Transverse colon (tissue), 4 donors: ENCODE data around the gene PPP6C. TPM values are rescaled to one million over a fixed set of nuclear protein-coding genes. Genes with fewer than 3 reads are reported as not detected.

ENCODE experiments used
- DNase-seq: peaks from one replicate; pipeline ENCODE4 v3.0.0-alpha.2; 2019
- H3K27ac ChIP-seq, 4 donors: fragments of 200-600 bp; sonication (generic); 2 replicates each; pipeline ENCODE4 v1.5.1; 2016 to 2018; ENCODE audit warnings: inconsistent platforms in 4 of 4
- H3K27me3 ChIP-seq: fragments of 200-600 bp; sonication (generic); 2 replicates; pipeline ENCODE4 v1.5.1; 2017; ENCODE audit warnings: inconsistent platforms
- H3K36me3 ChIP-seq, 4 donors: fragments of 200-600 bp; sonication (generic); 2 replicates each; pipeline ENCODE4 v1.5.1; 2017 to 2019; ENCODE audit warnings: inconsistent platforms in 4 of 4
- H3K4me1 ChIP-seq, 4 donors: fragments of 200-600 bp; sonication (generic); 2 replicates each; pipeline ENCODE4 v1.5.1; 2017 to 2020; ENCODE audit warnings: inconsistent platforms in 4 of 4
- H3K4me3 ChIP-seq, 4 donors: fragments of 200-600 bp; sonication (generic); 1 replicate in 1 of 4; 2 replicates in 3 of 4; pipeline versions ENCODE4 v1.5.1 to v1.6.1; 2017 to 2019; ENCODE audit warnings: inconsistent platforms in 4 of 4
- H3K9me3 ChIP-seq, 2 donors: fragments of 200-600 bp; sonication (generic); 2 replicates each; pipeline ENCODE4 v1.5.1; 2017 to 2019; ENCODE audit warnings: inconsistent platforms in 2 of 2
- EP300 ChIP-seq: sonication (generic); formaldehyde crosslinking; IDR thresholded peaks from one replicate; pipeline ENCODE4 v1.6.1; 2017; ENCODE audit warnings: antibody characterized with exemption, low read depth
- POLR2A ChIP-seq: fragments of 450-650 bp; IDR thresholded peaks from one replicate; pipeline ENCODE4 v1.6.1; 2016; ENCODE audit warnings: antibody characterized with exemption, mild to moderate bottlenecking, moderate library complexity
- POLR2AphosphoS5 ChIP-seq, 3 donors: sonication (generic); formaldehyde crosslinking; IDR thresholded peaks; one replicate each; pipeline ENCODE4 v1.6.1; 2016; ENCODE audit warnings: antibody characterized with exemption in 3 of 3
- WGBS, 2 donors: methylation state at CpG; one replicate each; pipeline ENCODE4 v1.1.5; 2018; ENCODE audit warnings: low coverage in 1 of 2; 5-methylcytosine and 5-hydroxymethylcytosine counted together
- in situ Hi-C, 4 donors: fragments of 200-750 bp; cut with MboI; loops; one replicate each; pipeline versions ENCODE4 v1.15.0 to v1.15.1; 2017; ENCODE audit warnings: low sequenced_read_pairs in 3 of 4, low pct_ligation_motif_present in 1 of 4, low pct_unique_long_range_greater_than_20kb in 1 of 4
- intact Hi-C: fragments of 100-400 bp; cut with DNase I; formaldehyde crosslinking; loops from one replicate; pipeline ENCODE4 v1.15.1; 2023; ENCODE audit warnings: low total_unique reads
- total RNA-seq, 4 donors: library from RNA; depleted of rRNA; stranded (reverse); fragments of >200 nt; gene quantifications; one replicate each; pipeline ENCODE4 v1.1.0, GENCODE V29; 2016
- TF ChIP-seq, protein P1 (sequence below), 5 experiments: fragments of 200-600 bp in 3 of 5; fragments of 450-650 bp in 2 of 5; sonication (generic) in 3 of 5; IDR thresholded peaks; 1 replicate in 2 of 5; 2 replicates in 3 of 5; pipeline ENCODE4 v1.5.1; 2016 to 2017; ENCODE audit warnings: antibody characterized with exemption in 5 of 5, inconsistent platforms in 3 of 5, mild to moderate bottlenecking in 2 of 5, moderate library complexity in 1 of 5

Gene PPP6C
- total RNA-seq, 4 donors from 2014 or later = 15.1 to 34.7 (median 29.9) TPM

DNA sequence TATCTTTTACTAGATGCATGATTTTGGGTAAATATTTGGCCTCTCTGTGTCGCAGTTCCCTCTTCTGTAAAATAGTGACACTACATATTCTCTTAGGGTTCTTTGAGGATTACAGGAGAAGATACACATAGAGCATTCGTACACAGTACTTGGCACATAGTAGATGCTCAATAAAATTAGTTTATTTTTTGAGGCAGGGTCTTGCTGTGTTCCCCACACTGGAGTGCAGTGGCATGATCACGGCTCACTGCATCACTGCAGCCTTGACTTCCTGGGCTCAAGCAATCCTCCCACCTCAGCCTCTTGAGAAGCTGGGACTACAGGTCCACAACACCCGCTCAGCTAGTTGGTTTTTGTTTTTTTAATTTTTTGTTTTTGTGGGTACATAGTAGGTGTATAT, 47.9 kb downstream of the PPP6C start:
- no peak for DNase-seq
- H3K4me3 ChIP-seq = no peak overlapping the region
- in situ Hi-C loops (loop anchor here (10.0 to 25.0 kb wide), 6 partner anchors 177 to 367 kb away; partner anchors contain the start of genes OLFML2A (in 3 of the 4), GOLGA1 (in 2 of the 4) and NR6A1 (in 1 of the 4)), intact Hi-C loops (no loop called here)
- peaks cover 0 to 16% (median 12%) of the 10 kb centered on the region in 4 donors for H3K4me1 ChIP-seq
- TF ChIP-seq POLR2A = no peak
- TF ChIP-seq EP300 = no peak
- TF ChIP-seq, protein P1, sequence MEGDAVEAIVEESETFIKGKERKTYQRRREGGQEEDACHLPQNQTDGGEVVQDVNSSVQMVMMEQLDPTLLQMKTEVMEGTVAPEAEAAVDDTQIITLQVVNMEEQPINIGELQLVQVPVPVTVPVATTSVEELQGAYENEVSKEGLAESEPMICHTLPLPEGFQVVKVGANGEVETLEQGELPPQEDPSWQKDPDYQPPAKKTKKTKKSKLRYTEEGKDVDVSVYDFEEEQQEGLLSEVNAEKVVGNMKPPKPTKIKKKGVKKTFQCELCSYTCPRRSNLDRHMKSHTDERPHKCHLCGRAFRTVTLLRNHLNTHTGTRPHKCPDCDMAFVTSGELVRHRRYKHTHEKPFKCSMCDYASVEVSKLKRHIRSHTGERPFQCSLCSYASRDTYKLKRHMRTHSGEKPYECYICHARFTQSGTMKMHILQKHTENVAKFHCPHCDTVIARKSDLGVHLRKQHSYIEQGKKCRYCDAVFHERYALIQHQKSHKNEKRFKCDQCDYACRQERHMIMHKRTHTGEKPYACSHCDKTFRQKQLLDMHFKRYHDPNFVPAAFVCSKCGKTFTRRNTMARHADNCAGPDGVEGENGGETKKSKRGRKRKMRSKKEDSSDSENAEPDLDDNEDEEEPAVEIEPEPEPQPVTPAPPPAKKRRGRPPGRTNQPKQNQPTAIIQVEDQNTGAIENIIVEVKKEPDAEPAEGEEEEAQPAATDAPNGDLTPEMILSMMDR (IDR thresholded peaks at IDR 0.05) = no peak
- TF ChIP-seq POLR2AphosphoS5 (IDR thresholded peaks at IDR 0.05) = no peak
- H3K9me3 ChIP-seq = no peaks in the 10 kb centered on the region
- no peaks in the 10 kb centered on the region for H3K36me3 ChIP-seq
- no peak overlapping the region for H3K27ac ChIP-seq
- no peaks in the 10 kb centered on the region for H3K27me3 ChIP-seq
- 83 to 88% methylated on average over 4 of the region's 4 CpGs for WGBS, 2 donors

DNA sequence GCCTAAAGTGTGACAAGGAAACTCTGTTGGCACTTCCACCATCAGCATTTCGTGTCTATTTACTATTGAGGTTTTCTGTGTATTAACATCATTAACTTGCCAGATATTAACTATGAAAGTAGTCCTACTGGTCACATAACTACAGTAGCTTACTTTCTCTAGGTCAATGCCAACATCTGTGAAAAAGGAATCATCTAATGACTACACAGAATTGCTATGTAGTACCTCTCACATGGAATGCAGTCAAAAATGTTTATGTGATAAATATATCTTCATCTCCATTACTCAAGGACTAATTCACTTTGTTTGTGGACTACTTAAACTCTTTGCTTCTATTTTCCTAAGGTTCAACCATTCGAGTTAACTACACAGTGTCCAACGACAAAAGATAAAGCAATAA, 48.4 kb downstream of the PPP6C start:
- H3K27me3 ChIP-seq = no peaks in the 10 kb centered on the region
- no peak overlapping the region for H3K4me3 ChIP-seq
- no peak for DNase-seq
- no peak overlapping the region for H3K27ac ChIP-seq
- H3K4me1 ChIP-seq = peaks cover 0 to 13% (median 12%) of the 10 kb centered on the region in 4 donors
- TF ChIP-seq EP300 (no peak), POLR2A (no peak), POLR2AphosphoS5 (IDR thresholded peaks at IDR 0.05) (no peak)
- TF ChIP-seq, protein P1 (IDR thresholded peaks at IDR 0.05) = no peak
- H3K9me3 ChIP-seq = no peaks in the 10 kb centered on the region
- intact Hi-C loops (no loop called here), in situ Hi-C loops (loop anchor here (10.0 to 25.0 kb wide), 6 partner anchors 176 to 366 kb away; partner anchors contain the start of genes OLFML2A (in 3 of the 4), GOLGA1 (in 2 of the 4) and NR6A1 (in 1 of the 4))
- 60 to 77% methylated on average over 1 to 3 of the region's 3 CpGs for WGBS, 2 donors
- no peaks in the 10 kb centered on the region for H3K36me3 ChIP-seq

DNA sequence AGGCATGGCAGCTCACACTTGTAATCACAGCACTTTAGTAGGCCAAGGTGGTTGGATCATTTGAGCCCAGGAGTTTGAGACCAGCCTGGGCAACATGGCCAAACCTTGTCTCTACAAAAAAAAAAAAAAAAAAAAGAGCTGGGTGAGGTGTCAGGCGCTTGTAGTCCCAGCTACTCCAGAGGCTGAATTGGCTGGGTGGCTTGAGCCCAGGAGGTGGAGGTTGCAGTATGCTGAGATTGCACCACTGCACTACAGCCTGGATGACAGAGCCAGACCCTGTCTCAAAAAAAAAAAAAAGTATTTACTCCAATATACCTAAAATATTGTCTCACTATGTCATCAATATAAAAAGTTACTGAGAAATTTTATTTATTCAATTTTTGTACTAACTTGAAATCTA, 49.0 kb downstream of the PPP6C start:
- intact Hi-C loops (no loop called here), in situ Hi-C loops (loop anchor here (10.0 to 25.0 kb wide), 6 partner anchors 176 to 366 kb away; partner anchors contain the start of genes OLFML2A (in 3 of the 4), GOLGA1 (in 2 of the 4) and NR6A1 (in 1 of the 4))
- WGBS, 2 donors = 78 to 95% methylated on average over 1 of the region's 1 CpG
- Histone ChIP-seq H3K27ac (no peak overlapping the region), H3K36me3 (no peaks in the 10 kb centered on the region), H3K4me1 (peaks cover 0 to 13% (median 12%) of the 10 kb centered on the region in 4 donors), H3K27me3 (no peaks in the 10 kb centered on the region), H3K4me3 (no peak overlapping the region), H3K9me3 (no peaks in the 10 kb centered on the region)
- DNase-seq = no peak
- TF ChIP-seq EP300 = no peak
- TF ChIP-seq POLR2A = no peak
- TF ChIP-seq, protein P1 (IDR thresholded peaks at IDR 0.05) = no peak
- TF ChIP-seq POLR2AphosphoS5 (IDR thresholded peaks at IDR 0.05) = no peak

DNA sequence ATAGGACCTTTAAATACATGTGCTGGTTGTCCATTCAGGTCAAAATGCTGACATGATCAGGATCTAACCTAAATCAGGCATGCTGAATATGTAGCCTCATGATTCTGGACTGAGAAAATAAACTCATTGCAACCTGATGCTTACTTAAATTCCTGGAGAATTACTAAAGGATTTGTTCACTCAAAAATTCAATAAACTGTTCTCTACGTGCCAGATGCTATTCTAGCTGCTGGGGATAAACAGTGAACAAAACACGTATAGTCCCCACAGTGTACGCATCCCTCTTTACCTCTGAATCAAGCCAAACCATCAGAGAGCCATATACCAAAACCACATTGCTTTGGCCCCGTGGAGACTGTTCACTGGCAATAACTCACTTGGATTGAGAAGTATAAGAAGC, 52.4 kb downstream of the PPP6C start:
- Histone ChIP-seq H3K36me3 (no peaks in the 10 kb centered on the region), H3K4me1 (peaks cover 0 to 2% (median under 1%) of the 10 kb centered on the region in 4 donors), H3K27me3 (no peaks in the 10 kb centered on the region), H3K9me3 (no peaks in the 10 kb centered on the region), H3K27ac (no peak overlapping the region), H3K4me3 (no peak overlapping the region)
- TF ChIP-seq, protein P1 (IDR thresholded peaks at IDR 0.05) = no peak
- TF ChIP-seq EP300 = no peak
- TF ChIP-seq POLR2A = no peak
- TF ChIP-seq POLR2AphosphoS5 (IDR thresholded peaks at IDR 0.05) = no peak
- intact Hi-C loops (no loop called here), in situ Hi-C loops (loop anchor here in 3 of 4 donors (25.0 kb wide), 2 partner anchors 200 to 350 kb away; partner anchors contain the start of genes GOLGA1 (in 2 of the 3) and OLFML2A (in 2 of the 3))
- WGBS, 2 donors = 74 to 94% methylated on average over 3 to 4 of the region's 4 CpGs
- DNase-seq = no peak
